NCI-H510A treated with DMSO at 0.1 percent for 48 hours (cell line): ENCODE data around the gene DEFB108B.
"Not testable (repeated sequence)": the region's sequence is repeated elsewhere in the genome, so short reads cannot be mapped to it uniquely, and the experiment has no call there.

Source experiments
- DNase-seq: peaks from one replicate; lab custom pipeline; 2025; lab: John Stamatoyannopoulos, UW

Gene DEFB108B, protein sequence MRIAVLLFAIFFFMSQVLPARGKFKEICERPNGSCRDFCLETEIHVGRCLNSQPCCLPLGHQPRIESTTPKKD

GRCh38 chr11:71832811-71833210, at the start of gene DEFB108B:
DEFB108B (plus strand) TSS chr11:71833200; CDS start chr11:71833200, 0 bp downstream.
- DNase-seq: not testable (repeated sequence)

GRCh38 chr11:71786114-71786847, 46.7 kb upstream of the DEFB108B start:
- peak; percentile 79 for DNase-seq

DNA sequence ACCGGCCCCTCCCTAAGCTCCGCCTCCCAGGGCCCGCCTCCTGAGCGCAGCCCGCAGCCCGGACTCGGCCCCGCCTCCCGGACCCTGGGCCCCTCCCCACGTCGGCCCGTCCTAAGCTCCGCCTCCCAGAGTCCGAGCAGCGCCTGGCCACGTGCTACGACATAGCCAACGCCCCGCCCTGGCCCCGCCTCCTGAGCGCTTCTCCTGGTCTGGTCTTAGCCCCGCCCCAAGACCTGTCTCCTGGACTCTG, 46.2 kb upstream of the DEFB108B start:
- DNase-seq: peak; percentile 92

DNA sequence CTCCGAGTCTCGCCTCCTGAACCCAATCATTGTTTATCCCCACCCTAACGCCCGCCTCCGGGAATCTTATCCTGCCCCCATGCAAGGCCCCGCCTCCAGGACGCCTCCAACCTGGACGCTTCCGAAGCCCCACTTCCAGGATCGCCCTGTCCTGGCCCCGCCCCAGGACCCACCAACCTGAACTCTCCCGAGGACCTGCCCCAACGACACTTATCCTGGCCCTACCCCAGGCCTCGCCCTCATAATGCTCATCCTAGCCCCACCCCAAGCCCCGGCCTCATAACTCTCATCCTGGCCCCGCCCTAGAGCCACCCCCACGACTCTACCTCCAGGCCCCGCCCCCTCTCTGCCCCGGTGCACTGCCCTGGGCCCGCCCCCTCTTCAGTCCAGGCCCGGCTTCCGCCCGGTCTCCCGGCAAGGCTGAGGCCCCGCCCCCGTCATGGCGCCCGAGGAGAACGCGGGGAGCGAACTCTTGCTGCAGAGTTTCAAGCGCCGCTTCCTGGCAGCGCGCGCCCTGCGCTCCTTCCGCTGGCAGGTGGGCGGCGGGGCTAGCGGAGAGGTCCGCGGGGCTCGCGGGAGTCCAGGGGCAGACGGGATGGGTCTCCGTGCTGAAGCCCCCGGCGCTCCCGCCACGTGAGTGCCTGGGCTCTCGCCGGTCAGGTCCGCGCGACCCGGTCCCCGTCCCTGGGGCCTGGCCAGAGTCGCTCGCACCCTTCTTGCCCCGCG, 45.7 kb upstream of the DEFB108B start:
- DNase-seq: peak; percentile 92

- DNase-seq: not testable (repeated sequence)
These were observed 45.1 kb upstream of the DEFB108B start for GRCh38 chr11:71787824-71788454.

DNA sequence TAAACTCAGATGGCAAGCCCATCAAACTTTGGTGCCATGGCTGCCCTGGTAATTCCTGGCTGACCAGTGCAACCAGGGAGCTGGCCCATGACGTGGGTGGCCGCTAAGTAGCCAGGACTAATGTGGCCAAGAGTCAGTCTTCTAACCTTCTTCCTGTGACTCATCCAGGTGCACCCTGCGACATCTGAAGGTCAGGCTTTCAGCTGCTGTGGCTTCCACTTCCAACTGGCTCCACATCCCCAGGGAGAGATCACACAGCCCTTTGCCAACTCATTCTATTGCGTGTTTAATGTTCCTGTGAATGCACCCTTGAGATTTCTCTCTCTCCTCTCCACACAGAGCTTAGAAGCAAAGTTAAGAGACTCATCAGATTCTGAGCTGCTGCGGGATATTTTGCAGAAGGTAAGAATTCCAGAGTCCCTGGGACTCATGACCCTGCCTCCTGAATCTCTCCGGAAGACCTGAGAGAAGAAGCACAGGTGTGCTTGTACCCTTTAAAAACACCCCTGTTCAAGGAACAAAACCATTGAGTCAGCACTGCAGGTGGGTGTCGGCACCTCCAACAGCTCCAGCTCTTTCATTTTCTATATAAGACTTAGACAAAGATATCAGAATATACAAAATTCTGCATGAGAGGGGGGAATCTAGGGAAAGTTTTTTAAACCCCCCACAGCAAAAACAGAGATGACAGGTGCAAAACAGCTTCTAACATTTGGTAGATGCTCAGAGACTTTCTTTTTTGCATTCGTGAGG, 43.4 kb upstream of the DEFB108B start:
- DNase-seq: not testable (repeated sequence)

DNA sequence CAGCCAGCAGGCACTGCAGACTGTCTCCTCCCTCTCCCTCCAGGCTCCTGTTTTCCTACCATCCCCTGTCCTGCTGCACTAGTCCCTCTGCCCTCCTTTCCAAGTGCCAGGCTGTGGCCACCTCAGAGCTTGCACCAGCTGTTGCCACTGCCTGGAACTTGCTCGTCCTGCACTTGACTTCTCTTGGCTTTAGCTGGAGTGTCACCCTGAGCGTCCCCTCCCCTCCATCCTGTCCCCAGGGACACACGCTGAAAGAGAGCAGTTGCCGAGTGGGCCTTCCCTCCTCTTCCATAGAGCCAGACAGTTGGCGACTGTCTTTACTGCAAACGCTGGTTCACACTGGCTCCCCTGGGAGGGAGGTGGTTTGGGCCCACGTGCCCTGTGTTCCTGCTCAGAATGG, 41.9 kb upstream of the DEFB108B start:
- not testable (repeated sequence) for DNase-seq

GRCh38 chr11:71792621-71793235, 40.3 kb upstream of the DEFB108B start:
- peak; percentile 13 for DNase-seq

- DNase-seq: not testable (repeated sequence)
These were observed 38.5 kb upstream of the DEFB108B start for GRCh38 chr11:71794386-71795040.

GRCh38 chr11:71795236-71795635, 37.8 kb upstream of the DEFB108B start:
- not testable (repeated sequence) for DNase-seq

- not testable (repeated sequence) for DNase-seq
These were observed 37.0 kb upstream of the DEFB108B start for GRCh38 chr11:71796016-71796415.

DNA sequence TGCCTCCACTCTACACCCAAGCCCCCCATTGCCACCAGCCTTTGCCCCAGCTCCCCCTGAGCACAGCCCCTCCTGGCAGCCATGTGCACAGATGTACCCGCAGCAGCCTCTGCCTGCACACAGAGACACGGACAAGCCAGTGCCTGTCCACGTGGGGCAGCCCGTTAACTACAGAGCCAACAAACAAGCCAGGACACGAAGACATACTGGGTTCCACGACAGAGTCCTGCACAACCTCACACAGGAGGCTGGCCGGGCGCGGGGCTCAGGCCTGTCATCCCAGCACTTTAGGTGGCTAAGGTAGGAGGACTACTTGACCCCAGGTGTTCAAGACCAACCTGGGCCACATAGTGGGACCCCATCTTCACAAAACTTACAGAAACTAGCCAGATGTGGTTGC, 36.2 kb upstream of the DEFB108B start:
- DNase-seq: not testable (repeated sequence)

GRCh38 chr11:71799556-71800128, 33.4 kb upstream of the DEFB108B start:
- not testable (repeated sequence) for DNase-seq

DNA sequence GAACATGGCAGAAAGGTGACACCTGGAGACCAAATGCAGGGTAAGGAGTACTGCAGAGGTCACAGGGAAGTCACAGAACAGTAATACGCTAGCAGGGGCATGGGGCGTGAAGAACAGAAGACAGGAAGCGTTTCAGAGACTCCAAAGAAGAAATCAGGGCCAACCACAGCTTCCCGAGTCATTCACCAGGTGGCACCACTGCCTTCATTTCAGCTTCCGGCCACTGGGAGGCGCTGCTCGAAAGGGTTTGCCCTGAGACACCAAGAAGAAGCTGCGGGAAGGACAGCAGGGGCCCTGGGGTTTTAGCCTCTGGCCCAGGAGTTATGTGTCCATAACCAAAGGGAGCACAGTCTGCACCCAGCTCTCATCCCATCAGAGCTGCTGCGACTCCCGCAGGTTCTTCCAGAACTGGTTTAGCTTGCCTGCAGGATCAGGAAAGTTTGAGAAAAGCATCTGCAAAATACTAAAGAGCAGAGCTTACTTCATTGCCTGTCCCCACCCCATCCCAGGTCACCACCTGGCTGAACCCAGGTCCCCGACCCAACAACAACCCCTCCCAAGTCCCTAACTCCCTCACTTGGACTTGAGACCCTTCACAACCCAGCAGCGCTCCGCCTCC, 32.6 kb upstream of the DEFB108B start:
- DNase-seq: peak; percentile 5

- not testable (repeated sequence) for DNase-seq
These were observed 32.0 kb upstream of the DEFB108B start for GRCh38 chr11:71801026-71801425.

DNA sequence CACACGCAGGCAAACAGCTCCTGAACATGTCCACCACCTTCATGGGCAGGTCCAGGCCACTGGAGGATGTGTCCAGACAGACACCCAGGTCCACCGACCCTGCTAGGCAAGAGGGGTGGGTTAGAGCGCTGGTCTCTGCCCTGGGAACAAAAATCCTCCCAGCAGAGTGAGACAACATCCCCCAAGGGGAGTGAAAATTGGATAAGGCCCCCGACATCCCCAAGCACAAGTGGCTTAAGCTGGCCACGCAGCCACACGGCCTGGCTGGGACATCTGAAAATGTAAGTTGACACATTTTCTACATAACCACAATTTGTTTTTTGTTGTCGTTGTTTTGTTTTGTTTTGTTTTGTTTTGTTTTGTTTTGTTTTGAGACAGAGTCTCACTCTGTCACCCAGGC, 30.1 kb upstream of the DEFB108B start:
- DNase-seq: not testable (repeated sequence)

DNA sequence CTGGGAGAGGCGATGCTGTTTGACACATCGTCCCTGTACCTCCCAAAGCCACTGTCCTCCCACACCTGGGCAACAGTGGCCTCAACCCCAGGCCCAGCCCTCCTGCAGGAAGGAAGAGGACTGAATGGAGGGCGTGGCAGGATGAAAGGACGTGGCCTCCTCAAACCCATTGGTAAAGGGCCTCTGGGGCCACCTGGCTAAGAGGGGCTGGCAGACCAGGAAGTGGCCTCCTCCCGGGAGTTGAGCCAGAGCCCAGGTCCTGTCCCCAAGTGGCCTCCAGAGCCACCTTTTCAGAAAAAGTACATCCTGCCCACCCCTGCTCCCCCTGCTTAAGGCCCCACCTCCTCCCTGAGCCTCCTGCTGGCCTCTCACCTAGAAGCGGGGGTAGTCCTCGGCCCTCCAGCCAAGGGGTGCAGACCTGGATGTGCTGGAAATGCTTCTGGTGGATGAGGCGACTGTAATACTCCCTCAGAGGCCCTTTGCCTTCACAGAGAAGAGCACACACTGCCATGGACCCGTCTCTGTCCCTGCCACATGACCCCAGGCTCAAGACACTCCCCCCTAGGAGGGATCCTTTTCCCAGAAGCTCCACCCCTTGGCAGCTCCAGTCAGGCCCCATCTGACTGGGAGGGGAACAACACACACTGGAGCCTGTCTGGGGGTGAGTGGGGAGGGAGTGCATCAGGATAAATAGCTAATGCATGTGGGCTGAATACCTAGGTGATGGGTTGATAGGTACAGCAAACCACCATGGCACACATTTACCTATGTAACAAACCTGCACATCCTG, 28.6 kb upstream of the DEFB108B start:
- DNase-seq: not testable (repeated sequence)

- DNase-seq: not testable (repeated sequence)
These were observed 20.5 kb upstream of the DEFB108B start for GRCh38 chr11:71812529-71812928.
